HG03521 (cell line): ENCODE results near the gene TERB1.

Experiments
- ATAC-seq: cut with Tn5 transposase; IDR thresholded peaks from one replicate; pipeline ENCODE4 v1.9.1; 2021; ENCODE audit warnings: mild to moderate bottlenecking, moderate library complexity; ENCODE audit not compliant: unreplicated experiment

TERB1 gene

DNA sequence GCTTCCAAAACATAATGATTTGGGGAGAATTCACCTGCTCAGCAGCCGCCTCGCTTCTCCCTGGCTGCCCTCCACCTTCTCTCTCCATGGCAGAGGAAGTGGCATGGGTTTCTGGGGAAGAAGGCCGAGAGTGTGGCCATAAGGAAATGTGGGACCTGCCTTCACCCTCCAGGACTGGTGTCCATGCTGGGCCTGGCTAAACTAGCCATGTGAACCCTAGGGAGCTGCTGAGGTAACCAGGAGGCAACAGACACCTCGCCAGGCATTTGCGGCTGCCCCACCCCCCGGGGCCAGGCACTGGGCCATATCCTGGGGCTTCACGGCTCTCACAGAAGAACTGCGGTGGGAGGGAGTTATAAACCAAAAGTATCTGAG lies 94.9 kb downstream of the TERB1 start:
- no peak for ATAC-seq

DNA sequence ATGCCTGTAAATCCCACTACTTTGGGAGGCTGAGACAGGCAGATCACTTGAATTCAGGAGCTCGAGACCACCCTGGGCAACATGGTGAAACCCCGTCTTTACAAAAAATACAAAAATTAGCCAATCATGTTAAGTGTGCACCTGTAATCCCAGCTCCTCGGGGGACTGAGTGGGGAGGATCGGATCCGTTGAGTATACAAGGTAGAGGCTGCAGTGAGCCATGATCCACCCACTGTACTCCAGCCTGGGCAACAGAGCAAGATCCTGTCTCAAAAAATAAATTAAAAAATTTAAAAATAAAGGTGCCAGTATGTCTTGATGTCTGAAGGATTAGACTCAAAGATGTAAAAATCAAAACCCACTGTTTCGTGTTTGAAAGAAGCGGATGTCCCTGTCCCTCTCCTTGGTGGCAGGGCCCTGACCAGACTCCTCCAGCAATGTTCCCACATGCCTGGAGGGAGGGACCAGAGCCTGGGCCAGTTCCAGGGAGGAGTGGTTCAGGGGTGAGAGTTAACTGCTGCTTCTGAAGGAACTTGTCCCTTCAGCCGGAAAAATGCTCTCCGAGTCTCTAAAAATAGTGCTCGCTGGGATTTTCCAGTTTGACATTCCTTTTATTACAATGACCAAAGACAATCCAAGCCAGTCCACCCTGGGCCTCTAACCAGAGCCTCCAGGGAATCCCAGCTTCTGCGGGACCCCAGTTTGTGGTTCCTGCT lies 95.4 kb downstream of the TERB1 start:
- ATAC-seq = no peak
